PC-3 (cell line): Measurements from ENCODE around the gene GSTM2. TPM values are rescaled to one million over a fixed set of nuclear protein-coding genes. Genes with fewer than 3 reads are reported as not detected.

Experiments
- ATAC-seq: fragments of 200-7000 bp; cut with Tn5 transposase; 2 replicates; pipeline ENCODE4 v1.9.1; 2020; ENCODE audit warnings: mild to moderate bottlenecking, moderate library complexity
- BruUV-seq: library from RNA; stranded (reverse); fragments of 400-500 nt; replicated peaks from 2 replicates; lab custom pipeline; 2021; lab: Mats Ljungman, UMichigan
- CTCF ChIA-PET: fragments of 300-600 bp; sonication (Branson Sonifier 250); formaldehyde crosslinking; loops from one replicate; lab custom pipeline; 2022; ENCODE audit warnings: antibody characterized with exemption; lab: Charles Lee
- POLR2A ChIA-PET: fragments of 300-600 bp; sonication (Branson Sonifier 250); formaldehyde crosslinking; loops from one replicate; lab custom pipeline; 2022; ENCODE audit warnings: antibody characterized with exemption; ENCODE audit not compliant: unreplicated experiment; lab: Charles Lee
- DNase-seq: peaks from one replicate; pipeline ENCODE4 v3.0.0-alpha.2; 2015
- H2AFZ ChIP-seq: fragments of 300-600 bp; sonication (generic); 2 replicates; pipeline ENCODE4 v1.6.0; 2016; ENCODE audit warnings: antibody characterized with exemption, low read length
- H3F3A ChIP-seq: fragments of 300-600 bp; sonication (generic); one replicate; pipeline ENCODE4 v1.6.0; 2017; ENCODE audit warnings: antibody characterized with exemption, low read length, control low read depth, mild to moderate bottlenecking; ENCODE audit not compliant: unreplicated experiment
- H3K27ac ChIP-seq: fragments of 300-600 bp; sonication (generic); 2 replicates; pipeline ENCODE4 v1.5.1; 2016; ENCODE audit warnings: mild to moderate bottlenecking, low read length
- H3K27me3 ChIP-seq: fragments of 300-600 bp; sonication (generic); 2 replicates; pipeline ENCODE4 v1.6.1; 2016; ENCODE audit warnings: low read length, mixed read lengths
- H3K36me3 ChIP-seq: fragments of 300-600 bp; sonication (generic); 2 replicates; pipeline ENCODE4 v1.6.1; 2016; ENCODE audit warnings: low read depth, mixed run types, low read length, mixed read lengths
- H3K4me1 ChIP-seq: fragments of 300-600 bp; sonication (generic); 2 replicates; pipeline ENCODE4 v1.5.1; 2016; ENCODE audit warnings: low read length; ENCODE audit not compliant: insufficient read depth
- H3K4me2 ChIP-seq: fragments of 300-600 bp; sonication (generic); 2 replicates; pipeline ENCODE4 v1.6.0; 2016; ENCODE audit warnings: low read length
- H3K4me3 ChIP-seq: fragments of 300-600 bp; sonication (generic); 2 replicates; pipeline ENCODE4 v1.5.1; 2016; ENCODE audit warnings: mild to moderate bottlenecking, low read length, mixed read lengths
- H3K79me2 ChIP-seq: fragments of 300-600 bp; sonication (generic); 2 replicates; pipeline ENCODE4 v1.6.1; 2017; ENCODE audit warnings: low read length, mixed read lengths
- H3K9ac ChIP-seq: fragments of 300-600 bp; sonication (generic); 2 replicates; pipeline ENCODE4 v1.6.0; 2016; ENCODE audit warnings: mild to moderate bottlenecking, low read length
- H3K9me2 ChIP-seq: fragments of 300-600 bp; sonication (generic); replicated peaks from 2 replicates; pipeline ENCODE4 v1.6.1; 2016; ENCODE audit warnings: mixed run types, low read length, mixed read lengths
- H3K9me3 ChIP-seq: fragments of 300-600 bp; sonication (generic); 2 replicates; pipeline ENCODE4 v1.6.1; 2016; ENCODE audit warnings: low read length, mixed read lengths
- H4K20me1 ChIP-seq: fragments of 300-600 bp; sonication (generic); 2 replicates; pipeline ENCODE4 v1.6.1; 2016; ENCODE audit warnings: low read length, mixed read lengths
- CTCF ChIP-seq: fragments of 300-600 bp; sonication (generic); conservative IDR thresholded peaks from 2 replicates; pipeline ENCODE4 v1.5.1; 2017; ENCODE audit warnings: antibody characterized with exemption, low read depth, mild to moderate bottlenecking, low read length
- EZH2 ChIP-seq: fragments of 300-600 bp; sonication (generic); IDR thresholded peaks from one replicate; pipeline ENCODE4 v1.6.1; 2017; ENCODE audit warnings: antibody characterized with exemption, mild to moderate bottlenecking, low read length; ENCODE audit not compliant: unreplicated experiment
- EZH2phosphoT487 ChIP-seq: fragments of 300-600 bp; sonication (generic); IDR thresholded peaks from 2 replicates; pipeline ENCODE4 v1.6.1; 2018; ENCODE audit warnings: mild to moderate bottlenecking, antibody characterized with exemption, low read length, borderline replicate concordance
- intact Hi-C: fragments of 100-400 bp; cut with micrococcal nuclease; formaldehyde crosslinking; loops from 2 replicates; pipeline ENCODE4 v1.9.0; 2023
- total RNA-seq: library from RNA; depleted of rRNA; stranded (reverse); fragments of >200 nt; gene quantifications from 2 replicates; pipeline ENCODE4 v1.2.3, GENCODE V29; 2014

Gene GSTM2
- total RNA-seq, 1 experiment from 2014 or later = 38.6 TPM

- no peak overlapping the region for H2AFZ ChIP-seq
- H3K4me3 ChIP-seq = no peak overlapping the region
- BruUV-seq = no TSS peak
- H3K9me2 ChIP-seq = no peaks in the 10 kb centered on the region
- intact Hi-C loops = no loop called here
- peaks cover 32% of the 10 kb centered on the region for H3K36me3 ChIP-seq
- H3K27me3 ChIP-seq = no peaks in the 10 kb centered on the region
- ChIA-PET POLR2A (no interaction called here), CTCF (interaction anchor here (1.8 kb wide), 1 partner anchor 83 kb away, joined by 9 read pairs; no protein-coding TSS in a partner anchor)
- H3K9ac ChIP-seq = no peak overlapping the region
- peaks cover 3% of the 10 kb centered on the region for H3K79me2 ChIP-seq
- H3K9me3 ChIP-seq = no peaks in the 10 kb centered on the region
- H4K20me1 ChIP-seq = no peaks in the 10 kb centered on the region
- H3K4me2 ChIP-seq = no peak overlapping the region
- H3K27ac ChIP-seq = no peak overlapping the region
- DNase-seq (no peak), ATAC-seq (no peak)
- TF ChIP-seq CTCF = no peak
- TF ChIP-seq EZH2 = no peak
- no peak for TF ChIP-seq EZH2phosphoT487
- no peaks in the 10 kb centered on the region for H3F3A ChIP-seq
- no peaks in the 10 kb centered on the region for H3K4me1 ChIP-seq
Measured at GRCh38 chr1:109629372-109630030, 38.4 kb upstream of the GSTM2 start.

- Histone ChIP-seq H3K9ac (no peak overlapping the region), H3K27me3 (no peaks in the 10 kb centered on the region), H3K9me2 (no peaks in the 10 kb centered on the region), H2AFZ (no peak overlapping the region), H3K79me2 (no peaks in the 10 kb centered on the region; the same call in 1 of the 2 replicates), H3F3A (no peaks in the 10 kb centered on the region), H3K4me3 (no peak overlapping the region), H3K4me2 (no peak overlapping the region), H3K36me3 (peaks cover 32% of the 10 kb centered on the region), H3K4me1 (no peaks in the 10 kb centered on the region), H4K20me1 (no peaks in the 10 kb centered on the region), H3K9me3 (no peaks in the 10 kb centered on the region), H3K27ac (no peak overlapping the region)
- no TSS peak for BruUV-seq
- intact Hi-C loops = no loop called here
- TF ChIP-seq EZH2phosphoT487 (no peak), EZH2 (no peak), CTCF (no peak)
- ChIA-PET CTCF (interaction anchor here (0.6 to 1.8 kb wide), 4 partner anchors 9 to 84 kb away, joined by 3 to 9 read pairs (median 4); partner anchors contain the start of gene GNAI3), POLR2A (no interaction called here)
- DNase-seq (no peak), ATAC-seq (no peak)
Measured at GRCh38 chr1:109630081-109630897, 37.6 kb upstream of the GSTM2 start.
